Natural killer cell (primary cell): ENCODE measurements around the gene UGT1A5. TPM values are rescaled to one million over a fixed set of nuclear protein-coding genes. Genes with fewer than 3 reads are reported as not detected.

Experiments
- ATAC-seq, 3 donors: fragments of 150-1000 bp in 2 of 3; fragments of 200-7000 bp in 1 of 3; cut with Tn5 transposase; 1 replicate in 1 of 3; 2 replicates in 2 of 3; pipeline ENCODE4 v1.10.0; 2021; ENCODE audit warnings: mild to moderate bottlenecking in 2 of 3, moderate library complexity in 2 of 3
- DNase-seq, 2 donors: peaks; one replicate each; pipeline versions ENCODE4 v3.0.0 to v3.0.0-alpha.2; 2013 to 2021; ENCODE audit warnings: mixed read lengths in 1 of 2
- H3K27ac ChIP-seq: one replicate; pipeline ENCODE4 v1.5.1; 2013; ENCODE audit warnings: mild to moderate bottlenecking, low read length
- H3K27me3 ChIP-seq: one replicate; pipeline ENCODE4 v1.6.1; 2013; ENCODE audit warnings: low read length; ENCODE audit not compliant: control insufficient read depth, insufficient read depth
- H3K36me3 ChIP-seq: one replicate; pipeline ENCODE4 v1.6.1; 2013; ENCODE audit warnings: low read length; ENCODE audit not compliant: control insufficient read depth, insufficient read depth
- H3K4me1 ChIP-seq: one replicate; pipeline ENCODE4 v1.6.1; 2013; ENCODE audit warnings: low read length; ENCODE audit not compliant: control insufficient read depth, insufficient read depth
- H3K4me3 ChIP-seq: one replicate; pipeline ENCODE4 v1.5.1; 2013; ENCODE audit warnings: low read length
- H3K9me3 ChIP-seq: one replicate; pipeline ENCODE4 v1.6.1; 2013; ENCODE audit warnings: low read length; ENCODE audit not compliant: control insufficient read depth, insufficient read depth
- H3K27ac Mint-ChIP-seq, 2 donors: one replicate each; pipeline ENCODE4 v1.8.0; 2022; ENCODE audit warnings: mild to moderate bottlenecking in 2 of 2, mixed read lengths in 2 of 2, moderate library complexity in 1 of 2
- H3K27me3 Mint-ChIP-seq, 2 donors: one replicate each; pipeline ENCODE4 v1.8.0; 2022; ENCODE audit warnings: low read depth in 2 of 2, mixed read lengths in 2 of 2
- H3K36me3 Mint-ChIP-seq: one replicate; pipeline ENCODE4 v1.8.0; 2022; ENCODE audit warnings: mixed read lengths
- H3K4me1 Mint-ChIP-seq, 2 donors: one replicate each; pipeline ENCODE4 v1.8.0; 2022; ENCODE audit warnings: mixed read lengths in 2 of 2
- H3K4me3 Mint-ChIP-seq: one replicate; pipeline ENCODE4 v1.8.0; 2022; ENCODE audit warnings: mild to moderate bottlenecking, moderate library complexity, mixed read lengths
- H3K9me3 Mint-ChIP-seq, 2 donors: one replicate each; pipeline ENCODE4 v1.8.0; 2022; ENCODE audit warnings: mixed read lengths in 2 of 2
- CTCF ChIP-seq: fragments of 200-600 bp; IDR thresholded peaks from one replicate; pipeline ENCODE4 v1.8.0; 2022; ENCODE audit warnings: antibody characterized with exemption
- WGBS: methylation state at CpG from one replicate; pipeline ENCODE4 v1.1.7; 2013; ENCODE audit warnings: missing lambda C conversion rate; ENCODE audit not compliant: insufficient coverage; 5-methylcytosine and 5-hydroxymethylcytosine counted together
- intact Hi-C: fragments of 100-400 bp; cut with micrococcal nuclease; formaldehyde crosslinking; loops from one replicate; pipeline ENCODE4 v1.14.2; 2022
- total RNA-seq, 4 donors: library from RNA; stranded (reverse); fragments of 120-200 nt in 1 of 4; gene quantifications; one replicate each; pipeline versions ENCODE4 v1.2.3 to v1.2.4, GENCODE V29; 2013 to 2022

Gene UGT1A5
- total RNA-seq, 3 donors from 2014 or later (not counting 1 experiment from before 2014, with no cell fraction given): not detected

- 87% methylated on average over 18 of the region's 18 CpGs for WGBS
- H3K27ac Mint-ChIP-seq: no peak overlapping the region
- no peaks in the 10 kb centered on the region for H3K9me3 Mint-ChIP-seq
- intact Hi-C loops: no loop called here
- Histone ChIP-seq H3K4me3 (no peak overlapping the region), H3K36me3 (no peaks in the 10 kb centered on the region), H3K4me1 (no peaks in the 10 kb centered on the region), H3K9me3 (no peaks in the 10 kb centered on the region), H3K27ac (no peak overlapping the region), H3K27me3 (no peaks in the 10 kb centered on the region)
- TF ChIP-seq CTCF: no peak
- ATAC-seq: no peak
- DNase-seq: no peak
- no peaks in the 10 kb centered on the region for H3K4me1 Mint-ChIP-seq
- H3K36me3 Mint-ChIP-seq: no peaks in the 10 kb centered on the region
- peaks cover 2 to 4% of the 10 kb centered on the region in 2 donors for H3K27me3 Mint-ChIP-seq
- no peak overlapping the region for H3K4me3 Mint-ChIP-seq
These were observed 78.6 kb downstream of the UGT1A5 start for GRCh38 chr2:233791151-233791882.

GRCh38 chr2:233791883-233792329 is 79.2 kb downstream of the UGT1A5 start:
- no peak for DNase-seq
- H3K36me3 Mint-ChIP-seq: no peaks in the 10 kb centered on the region
- H3K4me1 Mint-ChIP-seq: no peaks in the 10 kb centered on the region
- 80% methylated on average over 9 of the region's 9 CpGs for WGBS
- intact Hi-C loops: no loop called here
- H3K27me3 Mint-ChIP-seq: no peaks in the 10 kb centered on the region
- H3K27ac ChIP-seq: no peak overlapping the region
- H3K4me1 ChIP-seq: no peaks in the 10 kb centered on the region
- H3K36me3 ChIP-seq: no peaks in the 10 kb centered on the region
- no peaks in the 10 kb centered on the region for H3K9me3 ChIP-seq
- H3K27ac Mint-ChIP-seq: no peak overlapping the region
- no peak for TF ChIP-seq CTCF
- no peak overlapping the region for H3K4me3 ChIP-seq
- no peak for ATAC-seq
- H3K9me3 Mint-ChIP-seq: no peaks in the 10 kb centered on the region
- no peaks in the 10 kb centered on the region for H3K27me3 ChIP-seq
- no peak overlapping the region for H3K4me3 Mint-ChIP-seq

GRCh38 chr2:233792720-233793119 is 80.0 kb downstream of the UGT1A5 start:
- DNase-seq (no peak), ATAC-seq (no peak)
- no peaks in the 10 kb centered on the region for H3K4me1 Mint-ChIP-seq
- no peak overlapping the region for H3K27ac ChIP-seq
- H3K4me3 Mint-ChIP-seq: no peak overlapping the region
- no peaks in the 10 kb centered on the region for H3K9me3 Mint-ChIP-seq
- intact Hi-C loops: no loop called here
- no peaks in the 10 kb centered on the region for H3K27me3 ChIP-seq
- H3K36me3 Mint-ChIP-seq: no peaks in the 10 kb centered on the region
- no peaks in the 10 kb centered on the region for H3K4me1 ChIP-seq
- H3K4me3 ChIP-seq: no peak overlapping the region
- no peaks in the 10 kb centered on the region for H3K36me3 ChIP-seq
- no peak for TF ChIP-seq CTCF
- 93% methylated on average over 7 of the region's 7 CpGs for WGBS
- H3K27me3 Mint-ChIP-seq: no peaks in the 10 kb centered on the region
- no peaks in the 10 kb centered on the region for H3K9me3 ChIP-seq
- no peak overlapping the region for H3K27ac Mint-ChIP-seq
